DOHH2 (cell line): ENCODE data around the gene ZZZ3.

Experiments
- CTCF ChIP-seq: fragments of 200-600 bp; sonication (generic); IDR thresholded peaks from one replicate; pipeline ENCODE4 v1.5.1; 2014; ENCODE audit warnings: antibody characterized with exemption, mild to moderate bottlenecking, low read depth, low read length; ENCODE audit not compliant: poor library complexity, severe bottlenecking
- EZH2phosphoT487 ChIP-seq: fragments of 200-600 bp; sonication (generic); IDR thresholded peaks from 2 replicates; pipeline ENCODE4 v1.6.1; 2017; ENCODE audit warnings: borderline replicate concordance, mild to moderate bottlenecking, antibody characterized with exemption, low read length, moderate library complexity, mixed read lengths

- no peak for TF ChIP-seq CTCF
- no peak for TF ChIP-seq EZH2phosphoT487
Measured at GRCh38 chr1:77697441-77697840, 15.0 kb upstream of the ZZZ3 start.
